COLO829 (cell line): ENCODE measurements around the gene ARID5A.
"Not testable (repeated sequence)": the region's sequence is repeated elsewhere in the genome, so short reads cannot be mapped to it uniquely, and the experiment has no call there.

Experiments
- DNase-seq: peaks from one replicate; pipeline ENCODE4 v3.0.0; 2012; ENCODE audit warnings: low spot score

ARID5A gene

GRCh38 chr2:96556441-96557330, 20.1 kb downstream of the ARID5A start:
- no peak for DNase-seq

- DNase-seq, result not testable (repeated sequence)
These were observed 20.9 kb downstream of the ARID5A start for GRCh38 chr2:96557421-96557820.

- no peak for DNase-seq
These were observed 21.5 kb downstream of the ARID5A start for GRCh38 chr2:96558061-96558460.

- no peak for DNase-seq
These were observed 21.9 kb downstream of the ARID5A start for GRCh38 chr2:96558485-96558884.

GRCh38 chr2:96564026-96564425, 27.5 kb downstream of the ARID5A start:
- DNase-seq, result no peak

- DNase-seq, result no peak
These were observed 28.0 kb downstream of the ARID5A start for GRCh38 chr2:96564563-96564962.

GRCh38 chr2:96565111-96565510, 28.6 kb downstream of the ARID5A start:
- no peak for DNase-seq

GRCh38 chr2:96568094-96568493, 31.5 kb downstream of the ARID5A start:
- DNase-seq, result no peak

GRCh38 chr2:96574364-96574763, 37.8 kb downstream of the ARID5A start:
- DNase-seq, result no peak

GRCh38 chr2:96575785-96576456, 39.4 kb downstream of the ARID5A start:
- no peak for DNase-seq

GRCh38 chr2:96577501-96577900, 40.9 kb downstream of the ARID5A start:
- DNase-seq, result no peak

GRCh38 chr2:96578731-96579130, 42.2 kb downstream of the ARID5A start:
- no peak for DNase-seq

- DNase-seq, result no peak
These were observed 42.9 kb downstream of the ARID5A start for GRCh38 chr2:96579422-96579821.

- DNase-seq, result no peak
These were observed 44.2 kb downstream of the ARID5A start for GRCh38 chr2:96580771-96581170.

- no peak for DNase-seq
These were observed 47.5 kb downstream of the ARID5A start for GRCh38 chr2:96584017-96584416.

- DNase-seq, result no peak
These were observed 51.3 kb downstream of the ARID5A start for GRCh38 chr2:96587843-96588242.

- DNase-seq, result no peak
These were observed 54.5 kb downstream of the ARID5A start for GRCh38 chr2:96591054-96591453.

GRCh38 chr2:96591494-96591893, 54.9 kb downstream of the ARID5A start:
- no peak for DNase-seq

- no peak for DNase-seq
These were observed 57.7 kb downstream of the ARID5A start for GRCh38 chr2:96594282-96594681.

GRCh38 chr2:96594691-96595152, 58.2 kb downstream of the ARID5A start:
- DNase-seq, result no peak

- no peak for DNase-seq
These were observed 60.0 kb downstream of the ARID5A start for GRCh38 chr2:96596596-96596995.

GRCh38 chr2:96599941-96600340, 63.4 kb downstream of the ARID5A start:
- no peak for DNase-seq
